GM23338 (cell line): ENCODE measurements around the gene OSBPL10. TPM values are rescaled to one million over a fixed set of nuclear protein-coding genes. Genes with fewer than 3 reads are reported as not detected.

ENCODE experiments used
- ATAC-seq: fragments of 200-7000 bp; cut with Tn5 transposase; 3 replicates; pipeline ENCODE4 v1.9.1; 2020
- DNase-seq: peaks from one replicate; pipeline ENCODE4 v3.0.0-alpha.2; 2015; ENCODE audit warnings: low spot score
- H2AFZ ChIP-seq: fragments of 200-600 bp; sonication (generic); 2 replicates; pipeline ENCODE4 v1.8.0; 2016; ENCODE audit warnings: antibody characterized with exemption, mild to moderate bottlenecking, moderate library complexity
- H3F3A ChIP-seq: fragments of 200-600 bp; sonication (generic); replicated peaks from 2 replicates; pipeline ENCODE4 v1.8.0; 2017; ENCODE audit warnings: antibody characterized with exemption, mixed run types, low read depth
- H3K27ac ChIP-seq: fragments of 200-600 bp; sonication (generic); 2 replicates; pipeline ENCODE4 v1.6.1; 2016; ENCODE audit warnings: low read depth
- H3K27me3 ChIP-seq: fragments of 200-600 bp; sonication (generic); 2 replicates; pipeline ENCODE4 v1.8.0; 2016; ENCODE audit warnings: mild to moderate bottlenecking, mixed run types, moderate library complexity; ENCODE audit not compliant: insufficient read depth
- H3K36me3 ChIP-seq: fragments of 200-600 bp; sonication (generic); 2 replicates; pipeline ENCODE4 v1.8.0; 2016; ENCODE audit warnings: mild to moderate bottlenecking; ENCODE audit not compliant: insufficient read depth
- H3K4me1 ChIP-seq: fragments of 200-600 bp; sonication (generic); 2 replicates; pipeline ENCODE4 v1.8.0; 2016; ENCODE audit warnings: mild to moderate bottlenecking, moderate library complexity; ENCODE audit not compliant: insufficient read depth
- H3K4me2 ChIP-seq: fragments of 200-600 bp; sonication (generic); 2 replicates; pipeline ENCODE4 v1.7.1; 2017; ENCODE audit warnings: mixed run types
- H3K4me3 ChIP-seq: fragments of 200-600 bp; sonication (generic); 2 replicates; pipeline ENCODE4 v1.6.1; 2016; ENCODE audit warnings: mixed run types
- H3K79me2 ChIP-seq: fragments of 200-600 bp; sonication (generic); replicated peaks from 2 replicates; pipeline ENCODE4 v1.8.0; 2017; ENCODE audit warnings: mild to moderate bottlenecking; ENCODE audit not compliant: insufficient read depth
- H3K9me2 ChIP-seq: fragments of 200-600 bp; sonication (generic); 2 replicates; pipeline ENCODE4 v1.8.0; 2017; ENCODE audit not compliant: insufficient read depth
- H4K20me1 ChIP-seq: fragments of 200-600 bp; sonication (generic); replicated peaks from 2 replicates; pipeline ENCODE4 v1.8.0; 2017; ENCODE audit warnings: mild to moderate bottlenecking; ENCODE audit not compliant: insufficient read depth
- H3K27ac Mint-ChIP-seq: 2 replicates; pipeline ENCODE4 v1.8.0; 2020; ENCODE audit warnings: inconsistent platforms, mild to moderate bottlenecking, moderate library complexity, mixed read lengths
- H3K27me3 Mint-ChIP-seq: 3 replicates; pipeline ENCODE4 v1.8.0; 2022; ENCODE audit warnings: low read depth, mild to moderate bottlenecking, moderate library complexity, mixed read lengths, inconsistent platforms; ENCODE audit not compliant: insufficient read depth, poor library complexity
- H3K36me3 Mint-ChIP-seq: 3 replicates; pipeline ENCODE4 v1.8.0; 2021; ENCODE audit warnings: low read depth, mild to moderate bottlenecking, inconsistent platforms, moderate library complexity, mixed read lengths
- H3K4me1 Mint-ChIP-seq: 3 replicates; pipeline ENCODE4 v1.8.0; 2020; ENCODE audit warnings: mild to moderate bottlenecking, inconsistent platforms, mixed read lengths
- H3K4me3 Mint-ChIP-seq: 3 replicates; pipeline ENCODE4 v1.8.0; 2021; ENCODE audit warnings: moderate library complexity, mild to moderate bottlenecking, inconsistent platforms, mixed read lengths
- H3K9me3 Mint-ChIP-seq: 3 replicates; pipeline ENCODE4 v1.8.0; 2020; ENCODE audit warnings: moderate library complexity, mild to moderate bottlenecking, inconsistent platforms, mixed read lengths
- CREB1 ChIP-seq: fragments of 250-450 bp; sonication (Bioruptor Pico); IDR thresholded peaks from 2 replicates; pipeline ENCODE4 v1.5.0; 2020; ENCODE audit warnings: low read depth, mild to moderate bottlenecking, moderate library complexity
- EZH2 ChIP-seq: fragments of 200-600 bp; sonication (generic); IDR thresholded peaks from one replicate; pipeline ENCODE4 v1.8.0; 2017; ENCODE audit warnings: antibody characterized with exemption, mild to moderate bottlenecking, low read depth; ENCODE audit not compliant: unreplicated experiment
- JUNB ChIP-seq: IDR thresholded peaks from one replicate; pipeline ENCODE4 v1.6.1; 2016; ENCODE audit warnings: antibody characterized with exemption; ENCODE audit not compliant: unreplicated experiment
- STAT1 ChIP-seq: IDR thresholded peaks from one replicate; pipeline ENCODE4 v1.6.1; 2016; ENCODE audit warnings: antibody characterized with exemption; ENCODE audit not compliant: unreplicated experiment
- ZNF331 ChIP-seq: fragments of 250-450 bp; sonication (Bioruptor Pico); IDR thresholded peaks from 2 replicates; pipeline ENCODE4 v1.5.0; 2020; ENCODE audit warnings: low read depth, mild to moderate bottlenecking, moderate library complexity
- polyA plus RNA-seq: library from polyadenylated mRNA; unstranded; fragments of >200 nt; fragmentation: Nextera tagmentation; extraction: Ambion mirVana; gene quantifications from 2 replicates; pipeline ENCODE4 v1.2.1, GENCODE V29; 2016
- total RNA-seq: library from RNA; depleted of rRNA; stranded (reverse); fragments of >200 nt; shearing (Covaris generic); gene quantifications from 2 replicates; pipeline ENCODE4 v1.2.3, GENCODE V29; 2014
- TF ChIP-seq, protein P1 (sequence below): fragments of 250-450 bp; sonication (Bioruptor Pico); IDR thresholded peaks from 2 replicates; pipeline ENCODE4 v1.5.0; 2020; ENCODE audit warnings: mild to moderate bottlenecking, moderate library complexity
- TF ChIP-seq, protein P2 (sequence below), 2 experiments: fragments of 200-600 bp in 1 of 2; sonication (generic) in 1 of 2; conservative IDR thresholded peaks; 2 replicates each; pipeline versions ENCODE4 v1.5.1 to v1.6.1; 2016 to 2017; ENCODE audit warnings: antibody characterized with exemption in 2 of 2, low read depth in 2 of 2, mild to moderate bottlenecking in 2 of 2, moderate library complexity in 1 of 2

The OSBPL10 gene
- total and polyA plus RNA-seq, 2 experiments from 2014 or later, result 23.8 to 149 TPM

DNA sequence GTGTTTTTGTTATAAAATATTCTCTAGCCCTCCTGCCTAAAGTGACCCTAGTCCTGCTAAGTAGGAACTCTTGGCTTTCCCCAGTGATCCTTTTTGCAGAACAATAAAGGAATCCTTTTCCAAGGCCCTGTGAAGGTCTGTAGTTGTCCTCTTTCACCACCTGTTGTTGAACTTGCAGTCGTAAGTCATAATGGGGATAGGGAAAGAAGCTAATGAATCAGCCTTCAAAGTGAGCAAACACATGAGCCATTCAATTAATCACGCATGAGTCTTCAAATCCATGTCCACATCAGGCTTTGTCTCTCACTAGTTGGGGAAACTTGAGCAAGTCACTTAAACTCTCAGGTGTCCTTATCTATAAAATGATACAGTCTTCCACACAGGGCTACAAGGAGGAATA, 28.0 kb upstream of the OSBPL10 start:
- Histone ChIP-seq H4K20me1 (no peaks in the 10 kb centered on the region), H3F3A (no peaks in the 10 kb centered on the region), H3K27me3 (no peaks in the 10 kb centered on the region), H3K4me2 (no peak overlapping the region), H3K9me2 (no peaks in the 10 kb centered on the region), H2AFZ (no peak overlapping the region), H3K36me3 (0 out of 2 replicates have a peak, but pooled peaks cover 4% of the 10 kb centered on the region), H3K27ac (no peak overlapping the region), H3K79me2 (no peaks in the 10 kb centered on the region), H3K4me3 (no peak overlapping the region), H3K4me1 (peaks cover 7% of the 10 kb centered on the region)
- H3K27ac Mint-ChIP-seq, result no peak overlapping the region
- H3K27me3 Mint-ChIP-seq, result peaks cover 1% of the 10 kb centered on the region
- ATAC-seq (no peak), DNase-seq (no peak)
- H3K4me1 Mint-ChIP-seq, result peaks cover 4% of the 10 kb centered on the region
- H3K4me3 Mint-ChIP-seq, result no peak overlapping the region
- H3K36me3 Mint-ChIP-seq, result peaks cover 28% of the 10 kb centered on the region
- peaks cover 39% of the 10 kb centered on the region for H3K9me3 Mint-ChIP-seq
- no peak for TF ChIP-seq CREB1 (CRISPR knock-in tag)
- TF ChIP-seq, protein P1, sequence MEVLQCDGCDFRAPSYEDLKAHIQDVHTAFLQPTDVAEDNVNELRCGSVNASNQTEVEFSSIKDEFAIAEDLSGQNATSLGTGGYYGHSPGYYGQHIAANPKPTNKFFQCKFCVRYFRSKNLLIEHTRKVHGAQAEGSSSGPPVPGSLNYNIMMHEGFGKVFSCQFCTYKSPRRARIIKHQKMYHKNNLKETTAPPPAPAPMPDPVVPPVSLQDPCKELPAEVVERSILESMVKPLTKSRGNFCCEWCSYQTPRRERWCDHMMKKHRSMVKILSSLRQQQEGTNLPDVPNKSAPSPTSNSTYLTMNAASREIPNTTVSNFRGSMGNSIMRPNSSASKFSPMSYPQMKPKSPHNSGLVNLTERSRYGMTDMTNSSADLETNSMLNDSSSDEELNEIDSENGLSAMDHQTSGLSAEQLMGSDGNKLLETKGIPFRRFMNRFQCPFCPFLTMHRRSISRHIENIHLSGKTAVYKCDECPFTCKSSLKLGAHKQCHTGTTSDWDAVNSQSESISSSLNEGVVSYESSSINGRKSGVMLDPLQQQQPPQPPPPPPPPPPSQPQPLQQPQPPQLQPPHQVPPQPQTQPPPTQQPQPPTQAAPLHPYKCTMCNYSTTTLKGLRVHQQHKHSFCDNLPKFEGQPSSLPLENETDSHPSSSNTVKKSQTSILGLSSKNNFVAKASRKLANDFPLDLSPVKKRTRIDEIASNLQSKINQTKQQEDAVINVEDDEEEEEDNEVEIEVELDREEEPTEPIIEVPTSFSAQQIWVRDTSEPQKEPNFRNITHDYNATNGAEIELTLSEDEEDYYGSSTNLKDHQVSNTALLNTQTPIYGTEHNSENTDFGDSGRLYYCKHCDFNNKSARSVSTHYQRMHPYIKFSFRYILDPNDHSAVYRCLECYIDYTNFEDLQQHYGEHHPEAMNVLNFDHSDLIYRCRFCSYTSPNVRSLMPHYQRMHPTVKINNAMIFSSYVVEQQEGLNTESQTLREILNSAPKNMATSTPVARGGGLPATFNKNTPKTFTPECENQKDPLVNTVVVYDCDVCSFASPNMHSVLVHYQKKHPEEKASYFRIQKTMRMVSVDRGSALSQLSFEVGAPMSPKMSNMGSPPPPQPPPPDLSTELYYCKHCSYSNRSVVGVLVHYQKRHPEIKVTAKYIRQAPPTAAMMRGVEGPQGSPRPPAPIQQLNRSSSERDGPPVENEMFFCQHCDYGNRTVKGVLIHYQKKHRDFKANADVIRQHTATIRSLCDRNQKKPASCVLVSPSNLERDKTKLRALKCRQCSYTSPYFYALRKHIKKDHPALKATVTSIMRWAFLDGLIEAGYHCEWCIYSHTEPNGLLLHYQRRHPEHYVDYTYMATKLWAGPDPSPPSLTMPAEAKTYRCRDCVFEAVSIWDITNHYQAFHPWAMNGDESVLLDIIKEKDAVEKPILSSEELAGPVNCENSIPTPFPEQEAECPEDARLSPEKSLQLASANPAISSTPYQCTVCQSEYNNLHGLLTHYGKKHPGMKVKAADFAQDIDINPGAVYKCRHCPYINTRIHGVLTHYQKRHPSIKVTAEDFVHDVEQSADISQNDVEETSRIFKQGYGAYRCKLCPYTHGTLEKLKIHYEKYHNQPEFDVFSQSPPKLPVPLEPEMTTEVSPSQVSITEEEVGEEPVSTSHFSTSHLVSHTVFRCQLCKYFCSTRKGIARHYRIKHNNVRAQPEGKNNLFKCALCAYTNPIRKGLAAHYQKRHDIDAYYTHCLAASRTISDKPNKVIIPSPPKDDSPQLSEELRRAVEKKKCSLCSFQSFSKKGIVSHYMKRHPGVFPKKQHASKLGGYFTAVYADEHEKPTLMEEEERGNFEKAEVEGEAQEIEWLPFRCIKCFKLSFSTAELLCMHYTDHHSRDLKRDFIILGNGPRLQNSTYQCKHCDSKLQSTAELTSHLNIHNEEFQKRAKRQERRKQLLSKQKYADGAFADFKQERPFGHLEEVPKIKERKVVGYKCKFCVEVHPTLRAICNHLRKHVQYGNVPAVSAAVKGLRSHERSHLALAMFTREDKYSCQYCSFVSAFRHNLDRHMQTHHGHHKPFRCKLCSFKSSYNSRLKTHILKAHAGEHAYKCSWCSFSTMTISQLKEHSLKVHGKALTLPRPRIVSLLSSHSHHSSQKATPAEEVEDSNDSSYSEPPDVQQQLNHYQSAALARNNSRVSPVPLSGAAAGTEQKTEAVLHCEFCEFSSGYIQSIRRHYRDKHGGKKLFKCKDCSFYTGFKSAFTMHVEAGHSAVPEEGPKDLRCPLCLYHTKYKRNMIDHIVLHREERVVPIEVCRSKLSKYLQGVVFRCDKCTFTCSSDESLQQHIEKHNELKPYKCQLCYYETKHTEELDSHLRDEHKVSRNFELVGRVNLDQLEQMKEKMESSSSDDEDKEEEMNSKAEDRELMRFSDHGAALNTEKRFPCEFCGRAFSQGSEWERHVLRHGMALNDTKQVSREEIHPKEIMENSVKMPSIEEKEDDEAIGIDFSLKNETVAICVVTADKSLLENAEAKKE (CRISPR knock-in tag), result no peak
- TF ChIP-seq EZH2, result no peak
- TF ChIP-seq STAT1, result no peak
- no peak for TF ChIP-seq ZNF331 (CRISPR knock-in tag)
- no peak for TF ChIP-seq JUNB
- TF ChIP-seq, protein P2, sequence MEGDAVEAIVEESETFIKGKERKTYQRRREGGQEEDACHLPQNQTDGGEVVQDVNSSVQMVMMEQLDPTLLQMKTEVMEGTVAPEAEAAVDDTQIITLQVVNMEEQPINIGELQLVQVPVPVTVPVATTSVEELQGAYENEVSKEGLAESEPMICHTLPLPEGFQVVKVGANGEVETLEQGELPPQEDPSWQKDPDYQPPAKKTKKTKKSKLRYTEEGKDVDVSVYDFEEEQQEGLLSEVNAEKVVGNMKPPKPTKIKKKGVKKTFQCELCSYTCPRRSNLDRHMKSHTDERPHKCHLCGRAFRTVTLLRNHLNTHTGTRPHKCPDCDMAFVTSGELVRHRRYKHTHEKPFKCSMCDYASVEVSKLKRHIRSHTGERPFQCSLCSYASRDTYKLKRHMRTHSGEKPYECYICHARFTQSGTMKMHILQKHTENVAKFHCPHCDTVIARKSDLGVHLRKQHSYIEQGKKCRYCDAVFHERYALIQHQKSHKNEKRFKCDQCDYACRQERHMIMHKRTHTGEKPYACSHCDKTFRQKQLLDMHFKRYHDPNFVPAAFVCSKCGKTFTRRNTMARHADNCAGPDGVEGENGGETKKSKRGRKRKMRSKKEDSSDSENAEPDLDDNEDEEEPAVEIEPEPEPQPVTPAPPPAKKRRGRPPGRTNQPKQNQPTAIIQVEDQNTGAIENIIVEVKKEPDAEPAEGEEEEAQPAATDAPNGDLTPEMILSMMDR (conservative IDR thresholded peaks at IDR 0.05; ENCODE audit: low read depth in 2 of 2), result no peak
